Measurements from ENCODE around the gene TNFRSF25. TPM values are rescaled to one million over a fixed set of nuclear protein-coding genes. Genes with fewer than 3 reads are reported as not detected.
A peak's percentile ranks its signal among the peaks of the same experiment; 100 is the strongest.

Gene TNFRSF25
- total and polyA plus RNA-seq, 2 of the 8 experiments (the other 6 are each of a cell fraction or from before 2014, with no cell fraction given) = 10.7 to 19.5 TPM

DNA sequence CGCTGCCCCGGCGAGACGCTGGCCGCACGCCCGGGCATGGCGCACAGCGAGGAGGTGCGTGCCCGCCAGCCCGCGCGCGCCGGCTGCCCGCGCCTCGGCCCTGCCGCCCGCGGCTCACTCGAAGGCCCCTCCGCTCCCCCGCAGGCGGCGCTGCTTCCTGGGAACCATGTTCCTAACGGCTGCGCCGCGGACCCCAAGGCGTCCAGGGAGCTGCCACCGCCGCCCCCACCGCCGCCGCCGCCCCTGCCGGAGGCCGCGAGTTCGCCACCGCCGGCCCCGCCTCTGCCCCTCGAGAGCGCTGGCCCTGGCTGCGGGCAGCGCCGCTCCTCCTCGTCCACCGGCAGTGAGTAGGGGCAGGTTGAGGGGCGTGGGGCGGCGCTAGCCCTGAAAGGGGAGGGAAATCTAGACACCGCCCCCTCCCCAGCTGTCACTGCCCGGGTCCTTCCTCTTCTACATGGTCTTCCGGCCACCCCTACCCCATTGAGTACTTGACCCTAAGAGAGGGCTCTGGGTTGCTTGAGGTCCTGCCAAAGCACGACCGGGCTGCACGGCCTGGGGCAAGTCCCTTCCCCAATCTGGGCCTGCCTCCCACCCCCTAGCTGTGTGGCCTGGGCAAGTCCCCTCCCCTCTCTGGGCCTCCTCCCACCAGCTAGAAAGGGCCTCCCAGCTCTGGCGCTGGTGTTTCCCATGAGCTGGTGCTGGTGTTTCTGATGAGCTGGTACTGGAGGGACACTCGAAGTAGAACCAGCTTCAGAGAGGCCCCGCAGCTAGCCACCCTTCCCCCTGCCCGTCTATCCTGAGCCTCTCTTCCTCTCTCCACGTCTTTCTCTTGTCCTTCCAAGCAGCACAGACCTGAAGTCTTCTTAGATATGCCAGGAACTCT, 17.0 kb downstream of the TNFRSF25 start (continued):
- 0 out of 4 replicates have a peak, but pooled peaks of 1 of the 2 experiments have one; percentile 3 for TF ChIP-seq RAD21 (IDR thresholded peaks at IDR 0.05 in 1 of 2, conservative IDR thresholded peaks at IDR 0.05 in 1 of 2; ENCODE audit: low read depth in 2 of 2, low read length in 2 of 2)

Data from H1 (cell line).